IMR-90 (cell line): ENCODE data around the gene MECP2.

Experiments
- CTCF ChIP-seq: conservative IDR thresholded peaks from 2 replicates; pipeline ENCODE4 v1.5.1; 2012; ENCODE audit warnings: mild to moderate bottlenecking, low read depth, low read length, improper control_type of control experiment
- POLR2A ChIP-seq: IDR thresholded peaks from 2 replicates; pipeline ENCODE4 v1.6.1; 2012; ENCODE audit warnings: mild to moderate bottlenecking, low read depth, low read length
- RFX5 ChIP-seq: IDR thresholded peaks from 2 replicates; pipeline ENCODE4 v1.8.0; 2012; ENCODE audit warnings: low read depth, mild to moderate bottlenecking, low read length, moderate library complexity

DNA sequence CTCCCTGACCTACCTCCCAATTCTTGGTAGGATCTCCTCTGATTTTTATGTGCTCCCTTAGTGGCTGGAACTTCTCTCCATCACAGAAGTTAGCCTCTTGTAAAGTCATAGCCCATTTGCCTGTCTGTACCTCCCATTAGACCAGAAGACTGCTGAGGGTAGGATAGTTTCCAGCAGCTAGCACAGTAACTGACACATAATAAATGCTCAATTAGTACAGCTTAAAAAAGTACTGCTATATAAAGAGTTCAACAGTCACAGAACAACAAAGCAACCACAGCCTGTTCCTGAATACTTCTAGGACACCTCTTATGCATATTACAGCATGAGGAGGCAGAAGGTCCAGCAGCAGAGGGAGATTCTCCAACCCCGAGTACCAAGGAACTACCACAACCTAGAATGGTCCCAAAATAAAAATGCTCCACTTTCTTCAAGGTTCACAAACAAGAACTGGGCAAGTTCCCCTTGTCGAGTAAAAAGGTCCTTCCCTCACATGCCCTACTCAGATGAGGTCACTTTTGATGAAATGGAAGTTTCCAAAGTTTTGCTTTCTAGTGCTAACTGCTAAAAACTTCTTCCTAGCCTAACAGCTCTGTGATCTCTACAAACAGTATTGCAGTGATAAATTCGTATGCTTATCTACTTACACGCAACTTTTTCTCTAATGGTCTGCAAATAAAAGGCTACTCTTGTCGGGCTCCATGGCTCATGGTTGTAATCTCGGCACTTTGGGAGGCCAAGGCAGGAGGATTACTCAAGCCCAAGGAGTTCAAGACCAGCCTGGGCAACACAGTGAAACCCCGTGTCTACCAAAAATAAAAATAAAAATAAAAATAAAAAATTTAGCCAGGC is 12.8 kb downstream of the MECP2 start:
- TF ChIP-seq POLR2A (no peak), CTCF (no peak), RFX5 (no peak)
